HL-60 (cell line): Measurements from ENCODE around the gene OBP2A.

Experiments
- DNase-seq, 2 experiments: peaks; one replicate each; pipeline ENCODE4 v3.0.0-alpha.2; 2010 to 2020; ENCODE audit warnings: low read depth in 1 of 2, low spot score in 1 of 2
- H3K27ac ChIP-seq: fragments of 250-450 bp; sonication (Bioruptor Pico); replicated peaks from 2 replicates; pipeline ENCODE4 v1.5.1; 2020; ENCODE audit warnings: mild to moderate bottlenecking, moderate library complexity
- H3K27me3 ChIP-seq: fragments of 250-450 bp; sonication (Bioruptor Pico); 2 replicates; pipeline ENCODE4 v1.5.1; 2021; ENCODE audit warnings: mild to moderate bottlenecking, moderate library complexity; ENCODE audit not compliant: insufficient read depth, poor library complexity, severe bottlenecking
- H3K4me3 ChIP-seq: replicated peaks from 2 replicates; pipeline ENCODE4 v1.5.1; 2011; ENCODE audit warnings: mild to moderate bottlenecking, control low read depth, low read length; ENCODE audit not compliant: insufficient read depth
- CTCF ChIP-seq: IDR thresholded peaks from one replicate; pipeline ENCODE4 v1.5.1; 2011; ENCODE audit warnings: low read length, control low read depth, inconsistent platforms; ENCODE audit not compliant: insufficient read depth
- GABPA ChIP-seq: IDR thresholded peaks from 2 replicates; pipeline ENCODE4 v1.6.1; 2012; ENCODE audit warnings: low read depth
- POLR2AphosphoS5 ChIP-seq: IDR thresholded peaks from 2 replicates; pipeline ENCODE4 v1.6.1; 2012; ENCODE audit warnings: low read depth
- REST ChIP-seq: IDR thresholded peaks from 2 replicates; pipeline ENCODE4 v1.6.1; 2012; ENCODE audit warnings: low read depth; ENCODE audit not compliant: insufficient replicate concordance
- SPI1 ChIP-seq: IDR thresholded peaks from 2 replicates; pipeline ENCODE4 v1.6.1; 2012; ENCODE audit warnings: low read depth, mild to moderate bottlenecking, borderline replicate concordance

Gene OBP2A

GRCh38 chr9:135592331-135592590 is 46.3 kb downstream of the OBP2A start:
- TF ChIP-seq POLR2AphosphoS5 (no peak), GABPA (no peak), REST (no peak), CTCF (no peak)
- Histone ChIP-seq H3K4me3 (no peak overlapping the region), H3K27ac (no peak overlapping the region), H3K27me3 (no peaks in the 10 kb centered on the region)
- no peak for DNase-seq

GRCh38 chr9:135592625-135593024 is 46.7 kb downstream of the OBP2A start:
- Histone ChIP-seq H3K4me3 (no peak overlapping the region), H3K27me3 (no peaks in the 10 kb centered on the region), H3K27ac (no peak overlapping the region)
- DNase-seq = no peak
- TF ChIP-seq CTCF (no peak), POLR2AphosphoS5 (no peak), REST (no peak), GABPA (no peak), SPI1 (no peak)

- no peaks in the 10 kb centered on the region for H3K27me3 ChIP-seq
- no peak overlapping the region for H3K27ac ChIP-seq
- no peak for DNase-seq
- TF ChIP-seq SPI1 (no peak), CTCF (no peak), GABPA (no peak), POLR2AphosphoS5 (no peak), REST (no peak)
- H3K4me3 ChIP-seq = no peak overlapping the region
These were observed 50.3 kb downstream of the OBP2A start for GRCh38 chr9:135596211-135596610.
